IMR-90 (cell line): ENCODE data around the gene COL4A1. TPM values are rescaled to one million over a fixed set of nuclear protein-coding genes. Genes with fewer than 3 reads are reported as not detected.
A peak's percentile ranks its signal among the peaks of the same experiment; 100 is the strongest.

Source experiments
- ATAC-seq: fragments of 200-7000 bp; cut with Tn5 transposase; 2 replicates; pipeline ENCODE4 v1.9.1; 2020; ENCODE audit warnings: low read depth, mild to moderate bottlenecking, moderate library complexity
- BruUV-seq: library from RNA; stranded (reverse); fragments of 400-500 nt; replicated peaks from 2 replicates; lab custom pipeline; 2021; lab: Mats Ljungman, UMichigan
- CTCF ChIA-PET: fragments of 300-600 bp; formaldehyde crosslinking; extraction: SDS; loops from one replicate; lab custom pipeline; 2021; ENCODE audit warnings: antibody characterized with exemption; lab: Yijun Ruan, JAX
- POLR2A ChIA-PET: fragments of 300-600 bp; sonication (Branson Sonifier 250); formaldehyde crosslinking; loops from one replicate; lab custom pipeline; 2022; ENCODE audit warnings: antibody characterized with exemption; ENCODE audit not compliant: unreplicated experiment; lab: Charles Lee
- DNase-seq: peaks from one replicate; pipeline ENCODE4 v3.0.0; 2013
- H2AFZ ChIP-seq: replicated peaks from 2 replicates; pipeline ENCODE3; 2013; ENCODE audit warnings: low read length, mild to moderate bottlenecking; ENCODE audit not compliant: poor library complexity
- H2AK5ac ChIP-seq: 2 replicates; pipeline ENCODE4 v1.6.1; 2013; ENCODE audit warnings: low read depth, low read length, inconsistent platforms
- H2AK9ac ChIP-seq: replicated peaks from 2 replicates; pipeline ENCODE3; 2013; ENCODE audit warnings: mild to moderate bottlenecking, low read depth, low read length, moderate library complexity; ENCODE audit not compliant: poor library complexity
- H2BK120ac ChIP-seq: 2 replicates; pipeline ENCODE4 v1.6.1; 2013; ENCODE audit warnings: low read depth, low read length, inconsistent platforms
- H2BK15ac ChIP-seq: 3 replicates; pipeline ENCODE4 v1.6.1; 2013; ENCODE audit warnings: low read depth, low read length, inconsistent platforms
- H2BK20ac ChIP-seq: 2 replicates; pipeline ENCODE4 v1.6.1; 2013; ENCODE audit warnings: low read depth, mild to moderate bottlenecking, inconsistent platforms, low read length, moderate library complexity
- H2BK5ac ChIP-seq: 2 replicates; pipeline ENCODE4 v1.6.1; 2013; ENCODE audit warnings: mild to moderate bottlenecking, low read depth, low read length, inconsistent platforms; ENCODE audit not compliant: poor library complexity, severe bottlenecking
- H3K14ac ChIP-seq: replicated peaks from 2 replicates; pipeline ENCODE4 v1.6.1; 2013; ENCODE audit warnings: low read depth, low read length, inconsistent platforms
- H3K18ac ChIP-seq: 2 replicates; pipeline ENCODE4 v1.6.1; 2013; ENCODE audit warnings: low read depth, low read length, control low read depth
- H3K23ac ChIP-seq: 2 replicates; pipeline ENCODE4 v1.6.1; 2013; ENCODE audit warnings: low read depth, low read length, inconsistent platforms
- H3K27ac ChIP-seq: 2 replicates; pipeline ENCODE4 v1.5.1; 2013; ENCODE audit warnings: mild to moderate bottlenecking, control low read depth, low read length; ENCODE audit not compliant: insufficient read depth
- H3K27me3 ChIP-seq: 2 replicates; pipeline ENCODE4 v1.6.1; 2013; ENCODE audit warnings: low read length; ENCODE audit not compliant: control insufficient read depth, insufficient read depth
- H3K36me3 ChIP-seq: 2 replicates; pipeline ENCODE4 v1.6.1; 2013; ENCODE audit warnings: low read length, mixed read lengths; ENCODE audit not compliant: control insufficient read depth, insufficient read depth
- H3K4ac ChIP-seq: 2 replicates; pipeline ENCODE4 v1.6.1; 2013; ENCODE audit warnings: low read depth, low read length, inconsistent platforms
- H3K4me1 ChIP-seq: 2 replicates; pipeline ENCODE4 v1.6.1; 2013; ENCODE audit warnings: low read length, mixed read lengths; ENCODE audit not compliant: control insufficient read depth, insufficient read depth
- H3K4me2 ChIP-seq: 2 replicates; pipeline ENCODE4 v1.6.1; 2013; ENCODE audit warnings: low read depth, mild to moderate bottlenecking, control low read depth, low read length, moderate library complexity
- H3K4me3 ChIP-seq: 2 replicates; pipeline ENCODE4 v1.5.1; 2013; ENCODE audit warnings: low read depth, mild to moderate bottlenecking, control low read depth, low read length, moderate library complexity; ENCODE audit not compliant: insufficient read depth
- H3K56ac ChIP-seq: 2 replicates; pipeline ENCODE4 v1.6.1; 2013; ENCODE audit warnings: low read length, inconsistent platforms; ENCODE audit not compliant: insufficient read depth; ENCODE audit errors: extremely low read depth
- H3K79me1 ChIP-seq, 2 experiments: 2 replicates each; pipeline ENCODE4 v1.6.1; 2013; ENCODE audit warnings: low read length in 2 of 2, inconsistent platforms in 1 of 2, low read depth in 1 of 2
- H3K9ac ChIP-seq: 2 replicates; pipeline ENCODE4 v1.6.1; 2013; ENCODE audit warnings: low read depth, low read length, control low read depth
- H3K9me1 ChIP-seq: 2 replicates; pipeline ENCODE4 v1.6.1; 2013; ENCODE audit warnings: low read length, inconsistent platforms; ENCODE audit not compliant: insufficient read depth
- H3K9me3 ChIP-seq: 2 replicates; pipeline ENCODE4 v1.6.1; 2013; ENCODE audit warnings: low read length; ENCODE audit not compliant: control insufficient read depth, insufficient read depth
- H4K20me1 ChIP-seq: 2 replicates; pipeline ENCODE4 v1.6.1; 2013; ENCODE audit warnings: low read length, inconsistent platforms; ENCODE audit not compliant: insufficient read depth
- H4K5ac ChIP-seq: 2 replicates; pipeline ENCODE4 v1.6.1; 2013; ENCODE audit warnings: mild to moderate bottlenecking, low read depth, low read length, control low read depth
- H4K8ac ChIP-seq, 2 experiments: 2 replicates each; pipeline ENCODE4 v1.6.1; 2013; ENCODE audit warnings: low read depth in 2 of 2, low read length in 2 of 2, control low read depth in 1 of 2, inconsistent platforms in 1 of 2
- H4K91ac ChIP-seq: 2 replicates; pipeline ENCODE4 v1.6.1; 2013; ENCODE audit warnings: low read depth, low read length, inconsistent platforms; ENCODE audit not compliant: insufficient read depth
- BHLHE40 ChIP-seq: fragments of 150-350 bp; IDR thresholded peaks from 2 replicates; pipeline ENCODE4 v1.6.1; 2016; ENCODE audit warnings: mild to moderate bottlenecking, low read depth, low read length
- CEBPB ChIP-seq: IDR thresholded peaks from 2 replicates; pipeline ENCODE4 v1.6.1; 2012; ENCODE audit warnings: low read depth, low read length, improper control_type of control experiment
- CHD1 ChIP-seq: IDR thresholded peaks from 2 replicates; pipeline ENCODE4 v1.6.1; 2012; ENCODE audit warnings: low read depth, low read length, improper control_type of control experiment
- FOS ChIP-seq: fragments of 150-350 bp; IDR thresholded peaks from 2 replicates; pipeline ENCODE4 v1.6.1; 2016; ENCODE audit warnings: low read depth, low read length
- MAFK ChIP-seq: IDR thresholded peaks from 2 replicates; pipeline ENCODE4 v1.6.1; 2012; ENCODE audit warnings: low read depth, low read length, improper control_type of control experiment
- MAZ ChIP-seq: IDR thresholded peaks from 2 replicates; pipeline ENCODE4 v1.6.1; 2012; ENCODE audit warnings: low read depth, mild to moderate bottlenecking, low read length, improper control_type of control experiment, moderate library complexity, borderline replicate concordance
- MXI1 ChIP-seq: IDR thresholded peaks from 2 replicates; pipeline ENCODE4 v1.6.1; 2012; ENCODE audit warnings: low read depth, mild to moderate bottlenecking, low read length, moderate library complexity, borderline replicate concordance
- NFE2L2 ChIP-seq: fragments of 150-350 bp; IDR thresholded peaks from 2 replicates; pipeline ENCODE4 v1.6.1; 2016; ENCODE audit warnings: low read depth, mild to moderate bottlenecking, low read length
- POLR2A ChIP-seq: IDR thresholded peaks from 2 replicates; pipeline ENCODE4 v1.6.1; 2012; ENCODE audit warnings: mild to moderate bottlenecking, low read depth, low read length
- RAD21 ChIP-seq: IDR thresholded peaks from 2 replicates; pipeline ENCODE4 v1.6.1; 2012; ENCODE audit warnings: low read length, improper control_type of control experiment
- RCOR1 ChIP-seq: IDR thresholded peaks from 2 replicates; pipeline ENCODE4 v1.6.1; 2012; ENCODE audit warnings: mild to moderate bottlenecking, low read length, improper control_type of control experiment; ENCODE audit not compliant: insufficient replicate concordance
- RFX5 ChIP-seq: IDR thresholded peaks from 2 replicates; pipeline ENCODE4 v1.8.0; 2012; ENCODE audit warnings: low read depth, mild to moderate bottlenecking, low read length, moderate library complexity
- SMC3 ChIP-seq: fragments of 150-350 bp; IDR thresholded peaks from 2 replicates; pipeline ENCODE4 v1.6.1; 2016; ENCODE audit warnings: low read depth, mild to moderate bottlenecking, antibody characterized with exemption, low read length, moderate library complexity
- WGBS, 2 experiments: methylation state at CpG; one replicate each; pipeline versions ENCODE4 v1.1.5 to v1.1.7; 2013; ENCODE audit warnings: missing lambda C conversion rate in 2 of 2; ENCODE audit not compliant: insufficient read length in 1 of 2; ENCODE audit errors: extremely low coverage in 2 of 2; 5-methylcytosine and 5-hydroxymethylcytosine counted together
- dilution Hi-C: fragments of 300-500 bp; cut with HindIII; formaldehyde crosslinking; loops from one replicate; pipeline ENCODE4 v1.14.3; 2018; ENCODE audit warnings: low sequenced_read_pairs; ENCODE audit not compliant: unreplicated experiment
- in situ Hi-C: fragments of 300-500 bp; cut with MboI; formaldehyde crosslinking; loops from 3 replicates; pipeline ENCODE4 v1.14.3; 2019; ENCODE audit warnings: low sequenced_read_pairs, inconsistent platforms, mixed read lengths
- intact Hi-C: fragments of 100-400 bp; cut with micrococcal nuclease; formaldehyde crosslinking; loops from 2 replicates; pipeline ENCODE4 v1.10.0; 2022
- polyA plus RNA-seq, 3 experiments: library from polyadenylated mRNA; depleted of rRNA; stranded (reverse); fragments of >200 nt; gene quantifications; 2 replicates each; pipeline ENCODE4 v1.2.3, GENCODE V29; 2012; ENCODE audit warnings: low replicate concordance in 1 of 3
- total RNA-seq: library from RNA; depleted of rRNA; stranded (reverse); fragments of >200 nt; gene quantifications from 2 replicates; pipeline ENCODE4 v1.2.3, GENCODE V29; 2012
- TF ChIP-seq, protein P1 (sequence below): fragments of 150-350 bp; IDR thresholded peaks from 2 replicates; pipeline ENCODE4 v1.6.1; 2017; ENCODE audit warnings: mild to moderate bottlenecking, antibody characterized with exemption, low read length, low read depth
- TF ChIP-seq, protein P2 (sequence below): fragments of 150-350 bp; IDR thresholded peaks from 2 replicates; pipeline ENCODE4 v1.6.1; 2016; ENCODE audit warnings: low read depth, mild to moderate bottlenecking, low read length, moderate library complexity, borderline replicate concordance
- TF ChIP-seq, protein P3 (sequence below): conservative IDR thresholded peaks from 2 replicates; pipeline ENCODE4 v1.5.1; 2012; ENCODE audit warnings: mild to moderate bottlenecking, low read depth, low read length, improper control_type of control experiment

Gene COL4A1
- total and polyA plus RNA-seq, 2 of the 4 experiments (the other 2 are of a cell fraction), result 230 to 337 TPM

DNA sequence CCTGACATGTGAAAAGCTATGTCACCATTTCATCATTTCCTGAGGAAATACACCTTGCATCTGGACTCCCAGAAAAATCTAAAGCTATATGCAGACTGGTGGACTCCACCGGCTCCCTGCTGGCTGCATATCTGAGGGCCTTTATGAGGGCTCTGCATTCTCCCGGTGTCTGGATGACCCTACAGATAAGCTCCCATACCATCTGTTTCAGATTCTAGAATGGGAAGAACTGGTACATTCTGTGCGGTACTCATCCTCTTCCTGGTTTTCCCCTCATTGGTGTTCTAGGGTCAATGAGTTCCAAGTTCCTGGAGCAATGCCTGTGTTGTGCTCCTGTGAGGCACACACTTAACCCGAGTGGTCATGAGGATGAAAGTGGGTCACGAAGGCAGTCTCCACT, 60.4 kb downstream of the COL4A1 start:
- Histone ChIP-seq H2BK20ac (peak overlapping the region; percentile 98), H3K4ac (peak overlapping the region; percentile 98), H2BK15ac (peak overlapping the region; percentile 91; the same call in 2 of the 3 replicates), H3K79me1 (peaks cover 39 to 80% of the 10 kb centered on the region in 2 experiments; a peak in 3 of 4 replicates), H4K8ac (peak overlapping the region; percentile 61 to 89), H3K9me1 (peaks cover 39% of the 10 kb centered on the region), H2AK9ac (peak overlapping the region; percentile 47), H4K20me1 (peaks cover 25% of the 10 kb centered on the region), H3K4me3 (no peak overlapping the region), H2AFZ (no peak overlapping the region), H3K56ac (peak overlapping the region; percentile 57), H3K9ac (peak overlapping the region; percentile 22; the same call in 1 of the 2 replicates), H3K27me3 (no peaks in the 10 kb centered on the region), H3K4me1 (peaks cover 41% of the 10 kb centered on the region), H3K14ac (peak overlapping the region; percentile 98), H2AK5ac (peak overlapping the region; percentile 95), H4K91ac (peak overlapping the region; percentile 95), H3K27ac (peak overlapping the region; percentile 90), H2BK5ac (peak overlapping the region; percentile 100), H3K9me3 (no peaks in the 10 kb centered on the region), H3K18ac (peak overlapping the region; percentile 98), H3K4me2 (no peak overlapping the region; the same call in 1 of the 2 replicates), H3K23ac (peak overlapping the region; percentile 92), H3K36me3 (peaks cover 24% of the 10 kb centered on the region), H4K5ac (peak overlapping the region; percentile 97), H2BK120ac (peak overlapping the region; percentile 95)
- ATAC-seq (no peak), DNase-seq (no peak)
- intact Hi-C loops (no loop called here), dilution Hi-C loops (no loop called here), in situ Hi-C loops (no loop called here)
- ChIA-PET CTCF (interaction anchor here (0.6 to 1.7 kb wide), 4 partner anchors 13 to 313 kb away, joined by 3 to 6 read pairs (median 4); no protein-coding TSS in a partner anchor), POLR2A (no interaction called here)
- TF ChIP-seq RAD21 (no peak), BHLHE40 (no peak), FOS (no peak), RFX5 (no peak), MXI1 (no peak), MAFK (no peak), POLR2A (no peak), MAZ (no peak), RCOR1 (no peak), CHD1 (no peak), NFE2L2 (no peak), CEBPB (no peak), SMC3 (no peak)
- TF ChIP-seq, protein P1, sequence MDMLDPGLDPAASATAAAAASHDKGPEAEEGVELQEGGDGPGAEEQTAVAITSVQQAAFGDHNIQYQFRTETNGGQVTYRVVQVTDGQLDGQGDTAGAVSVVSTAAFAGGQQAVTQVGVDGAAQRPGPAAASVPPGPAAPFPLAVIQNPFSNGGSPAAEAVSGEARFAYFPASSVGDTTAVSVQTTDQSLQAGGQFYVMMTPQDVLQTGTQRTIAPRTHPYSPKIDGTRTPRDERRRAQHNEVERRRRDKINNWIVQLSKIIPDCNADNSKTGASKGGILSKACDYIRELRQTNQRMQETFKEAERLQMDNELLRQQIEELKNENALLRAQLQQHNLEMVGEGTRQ, result no peak
- TF ChIP-seq, protein P2, sequence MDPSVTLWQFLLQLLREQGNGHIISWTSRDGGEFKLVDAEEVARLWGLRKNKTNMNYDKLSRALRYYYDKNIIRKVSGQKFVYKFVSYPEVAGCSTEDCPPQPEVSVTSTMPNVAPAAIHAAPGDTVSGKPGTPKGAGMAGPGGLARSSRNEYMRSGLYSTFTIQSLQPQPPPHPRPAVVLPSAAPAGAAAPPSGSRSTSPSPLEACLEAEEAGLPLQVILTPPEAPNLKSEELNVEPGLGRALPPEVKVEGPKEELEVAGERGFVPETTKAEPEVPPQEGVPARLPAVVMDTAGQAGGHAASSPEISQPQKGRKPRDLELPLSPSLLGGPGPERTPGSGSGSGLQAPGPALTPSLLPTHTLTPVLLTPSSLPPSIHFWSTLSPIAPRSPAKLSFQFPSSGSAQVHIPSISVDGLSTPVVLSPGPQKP, result no peak
- TF ChIP-seq, protein P3, sequence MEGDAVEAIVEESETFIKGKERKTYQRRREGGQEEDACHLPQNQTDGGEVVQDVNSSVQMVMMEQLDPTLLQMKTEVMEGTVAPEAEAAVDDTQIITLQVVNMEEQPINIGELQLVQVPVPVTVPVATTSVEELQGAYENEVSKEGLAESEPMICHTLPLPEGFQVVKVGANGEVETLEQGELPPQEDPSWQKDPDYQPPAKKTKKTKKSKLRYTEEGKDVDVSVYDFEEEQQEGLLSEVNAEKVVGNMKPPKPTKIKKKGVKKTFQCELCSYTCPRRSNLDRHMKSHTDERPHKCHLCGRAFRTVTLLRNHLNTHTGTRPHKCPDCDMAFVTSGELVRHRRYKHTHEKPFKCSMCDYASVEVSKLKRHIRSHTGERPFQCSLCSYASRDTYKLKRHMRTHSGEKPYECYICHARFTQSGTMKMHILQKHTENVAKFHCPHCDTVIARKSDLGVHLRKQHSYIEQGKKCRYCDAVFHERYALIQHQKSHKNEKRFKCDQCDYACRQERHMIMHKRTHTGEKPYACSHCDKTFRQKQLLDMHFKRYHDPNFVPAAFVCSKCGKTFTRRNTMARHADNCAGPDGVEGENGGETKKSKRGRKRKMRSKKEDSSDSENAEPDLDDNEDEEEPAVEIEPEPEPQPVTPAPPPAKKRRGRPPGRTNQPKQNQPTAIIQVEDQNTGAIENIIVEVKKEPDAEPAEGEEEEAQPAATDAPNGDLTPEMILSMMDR, result no peak
- WGBS, 2 experiments, result no CpG with 5 or more reads among the region's 5 CpGs
- no TSS peak for BruUV-seq
